Dermis microvascular lymphatic vessel endothelial cell (primary cell): ENCODE data around the gene RAMACL. TPM values are rescaled to one million over a fixed set of nuclear protein-coding genes. Genes with fewer than 3 reads are reported as not detected.
"Not testable (repeated sequence)": the region's sequence is repeated elsewhere in the genome, so short reads cannot be mapped to it uniquely, and the experiment has no call there.

Experiments
- DNase-seq, 2 donors: peaks; one replicate each; pipeline versions ENCODE4 v3.0.0 to v3.0.0-alpha.2; 2010; ENCODE audit warnings: low read depth in 2 of 2
- total RNA-seq: library from RNA; depleted of rRNA; stranded (reverse); fragments of >200 nt; gene quantifications from 2 replicates; pipeline ENCODE4 v1.2.1, GENCODE V29; 2014

RAMACL gene
- total RNA-seq: 1.7 and 3.4 TPM in 2 replicates

DNA sequence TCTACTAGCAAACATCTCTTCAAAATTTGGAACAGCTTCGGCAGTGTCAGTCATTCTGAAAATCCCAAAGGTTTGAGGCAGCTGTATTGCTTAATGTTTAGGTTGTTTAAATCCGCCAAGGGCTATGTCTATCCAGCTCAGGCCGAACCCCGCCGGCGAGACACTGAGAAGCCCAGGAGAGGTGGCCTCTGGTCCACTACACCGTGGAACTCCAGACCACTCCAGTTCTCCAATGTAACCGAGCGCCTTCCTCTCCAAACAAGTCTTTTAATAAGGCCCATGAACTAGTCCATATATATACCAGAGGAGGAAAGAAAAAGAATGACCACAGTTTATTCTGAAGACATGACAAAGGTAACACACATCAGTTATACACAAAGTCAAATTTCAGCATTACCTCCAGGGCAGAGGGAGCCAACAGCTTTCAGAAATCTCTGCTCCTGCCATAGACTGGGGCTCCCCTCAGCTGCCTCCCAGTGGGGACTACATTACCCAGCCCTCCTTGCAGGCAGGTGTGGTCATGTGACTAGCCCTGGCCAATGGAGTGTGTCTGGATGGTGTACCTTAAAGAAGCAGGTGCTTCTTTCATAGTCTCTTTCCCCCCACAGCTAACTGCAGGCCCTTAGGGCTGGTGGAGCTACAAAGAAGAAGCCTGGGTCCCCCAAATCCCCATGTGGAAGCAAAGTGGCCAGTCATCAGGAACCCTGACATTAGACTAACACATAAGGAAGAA is at the start of gene RAMACL:
TSS of gene RAMACL (minus strand) at position 255 of the 733 bp plus-strand sequence. CDS start at position 54, 201 bp downstream.
- no peak for DNase-seq

DNA sequence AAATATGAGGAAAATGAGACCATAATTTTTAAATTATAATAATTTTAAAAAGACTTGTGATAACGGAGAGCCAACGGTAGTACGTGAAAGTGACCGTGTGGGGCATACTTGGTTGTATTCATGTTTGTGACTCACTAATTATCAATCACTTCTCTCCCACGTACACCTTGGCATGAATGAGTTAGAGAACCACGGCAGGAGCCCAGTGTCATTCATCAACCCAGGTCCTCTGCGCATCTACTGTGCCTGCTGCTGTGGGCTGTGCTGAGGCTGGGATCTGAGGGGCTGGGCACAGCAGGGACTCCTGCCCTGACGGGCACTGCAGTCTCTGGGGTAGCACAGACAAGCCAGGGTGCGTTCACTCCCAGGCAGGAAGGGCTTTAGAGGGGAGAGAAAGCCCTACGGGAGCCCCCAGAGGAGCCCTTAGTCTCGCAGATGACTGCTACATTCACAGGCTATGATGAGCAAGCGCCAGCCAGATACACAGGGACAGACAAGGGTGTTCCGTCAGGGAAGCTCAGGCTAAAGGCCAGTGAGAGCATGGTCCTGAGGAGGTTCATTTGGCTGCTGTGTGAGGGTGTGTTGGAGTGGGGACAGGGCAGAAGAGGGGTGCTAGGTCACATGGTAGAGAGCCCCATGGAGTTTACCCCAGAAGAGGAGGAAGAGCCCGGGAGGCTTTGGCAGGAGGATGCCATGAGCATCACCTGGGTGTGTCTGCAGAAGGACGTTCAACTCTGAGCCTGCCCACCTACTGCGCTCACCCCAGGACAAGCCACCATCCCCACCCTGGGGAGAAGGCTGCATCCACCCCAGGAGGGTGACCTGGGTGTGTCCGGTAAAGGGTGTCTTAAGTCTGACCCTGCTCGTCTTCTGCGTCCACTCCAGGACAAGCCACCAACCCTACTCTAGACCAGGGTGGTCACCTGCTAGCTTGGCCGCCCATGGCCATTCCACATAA is 48.8 kb upstream of the RAMACL start:
- DNase-seq: no peak

DNA sequence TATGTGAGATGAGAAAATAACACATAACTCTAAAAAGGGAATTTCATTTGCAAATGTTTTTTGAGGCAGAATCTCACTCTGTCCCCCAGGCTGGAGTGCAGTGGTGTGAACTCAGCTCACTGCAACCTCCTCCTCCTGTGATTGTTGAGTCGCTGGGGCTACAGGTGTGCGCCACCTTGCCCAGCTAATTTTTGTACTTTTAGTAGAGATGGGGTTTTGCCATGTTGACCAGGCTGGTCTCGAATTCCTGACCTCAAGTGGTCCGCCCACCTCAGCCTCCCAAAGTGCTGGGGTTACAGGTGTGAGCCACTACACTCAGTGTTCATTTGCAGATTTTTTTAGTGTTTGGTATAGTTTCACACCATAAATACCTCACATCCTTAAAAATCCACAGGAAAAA is 48.1 kb upstream of the RAMACL start:
- not testable (repeated sequence) for DNase-seq

DNA sequence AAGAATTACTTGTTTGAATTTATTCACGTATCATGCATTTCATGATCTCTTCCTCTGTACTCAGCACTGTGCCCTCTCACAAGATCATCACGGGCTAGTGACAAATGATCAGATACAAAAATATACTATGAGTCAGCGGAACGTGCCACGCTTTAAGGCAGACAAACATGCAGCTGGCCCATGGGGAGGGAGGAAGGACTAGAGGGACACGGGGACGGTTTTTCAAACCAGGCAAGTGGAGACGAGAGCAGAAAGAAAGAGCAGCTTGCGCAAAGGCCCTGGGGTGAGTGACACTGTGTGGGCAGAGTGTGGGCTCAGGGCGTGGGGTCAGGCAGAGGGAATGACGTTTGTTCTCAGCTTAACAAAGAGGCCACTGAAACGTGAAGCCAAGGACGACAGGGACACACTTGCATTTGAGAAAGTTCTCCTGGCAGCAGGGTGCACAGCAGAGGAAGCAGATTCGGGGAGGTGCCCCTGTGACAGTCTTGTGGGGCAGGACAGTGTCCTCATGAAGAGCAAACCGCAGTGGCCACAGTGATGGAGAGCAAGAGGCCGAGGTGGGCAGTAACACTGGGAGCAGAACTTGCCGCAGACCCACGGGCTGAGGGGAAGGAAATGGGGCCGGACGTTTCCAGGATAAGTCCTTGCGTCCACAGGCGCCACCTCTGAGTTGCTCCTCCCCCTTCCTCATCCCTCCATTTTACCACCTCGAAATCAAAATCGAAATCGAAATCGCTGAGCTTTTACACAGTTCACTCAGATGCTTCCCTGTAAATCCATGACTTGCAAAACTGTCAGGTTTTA is 47.5 kb upstream of the RAMACL start:
- DNase-seq: peak; percentile 81 to 89

DNA sequence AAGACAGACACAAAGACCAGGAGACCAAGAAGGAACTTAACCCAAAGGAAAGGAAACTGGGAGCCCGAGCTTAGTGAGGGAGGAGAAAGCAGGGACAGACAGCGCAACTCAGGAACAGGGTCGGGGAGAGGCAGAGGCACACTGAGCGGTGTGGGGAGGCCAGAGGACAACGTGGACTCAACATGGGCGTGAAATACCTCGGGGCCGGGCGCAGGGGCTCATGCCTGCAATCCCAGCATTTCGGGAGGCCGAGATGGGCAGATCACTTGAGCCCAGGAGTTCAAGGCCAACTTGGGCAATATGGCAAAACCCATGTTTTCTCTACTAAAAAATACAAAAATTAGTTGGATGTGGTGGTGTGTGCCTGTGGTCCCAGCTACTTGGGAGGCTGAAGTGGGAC is 46.3 kb upstream of the RAMACL start:
- DNase-seq: no peak

DNA sequence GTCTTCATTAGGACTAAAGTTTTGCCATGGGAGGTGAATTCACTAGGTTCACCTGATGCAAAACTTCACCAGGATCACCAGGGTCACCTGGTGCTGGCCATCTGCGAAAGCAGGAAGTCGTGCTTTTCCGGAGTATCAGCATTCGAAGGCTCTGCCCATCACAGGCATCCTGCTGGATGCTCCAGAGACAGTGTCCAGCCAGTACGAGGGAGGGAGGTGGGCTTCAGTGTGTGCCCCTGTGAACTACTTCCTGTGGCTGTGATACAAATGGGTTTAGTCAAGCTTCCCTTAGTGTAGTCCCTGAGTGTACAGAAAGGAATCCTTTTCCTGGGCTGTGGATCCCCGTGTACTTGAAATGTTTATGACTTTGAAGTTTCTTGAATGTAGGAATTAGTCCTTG is 44.0 kb upstream of the RAMACL start:
- DNase-seq: peak in 1 of 2 donors; percentile 52

DNA sequence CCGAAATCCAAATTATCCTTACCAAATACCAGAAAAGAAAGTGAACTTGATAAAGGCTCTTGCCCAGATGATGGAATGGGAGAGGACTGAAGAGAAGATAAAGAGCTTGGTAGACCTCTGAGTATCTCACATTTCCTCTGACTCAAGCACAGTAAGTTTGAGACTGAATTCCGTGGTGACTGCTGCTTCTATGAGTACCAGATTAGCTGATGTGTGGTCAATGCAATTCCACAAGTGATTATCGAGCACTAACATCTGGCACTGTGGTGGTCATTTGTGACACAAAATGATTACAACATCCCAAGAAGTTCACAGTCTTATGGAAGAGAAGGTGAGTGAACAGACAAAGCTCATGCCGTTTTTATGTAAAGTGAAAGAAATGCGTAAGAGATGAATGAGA is 43.1 kb upstream of the RAMACL start:
- DNase-seq: no peak

DNA sequence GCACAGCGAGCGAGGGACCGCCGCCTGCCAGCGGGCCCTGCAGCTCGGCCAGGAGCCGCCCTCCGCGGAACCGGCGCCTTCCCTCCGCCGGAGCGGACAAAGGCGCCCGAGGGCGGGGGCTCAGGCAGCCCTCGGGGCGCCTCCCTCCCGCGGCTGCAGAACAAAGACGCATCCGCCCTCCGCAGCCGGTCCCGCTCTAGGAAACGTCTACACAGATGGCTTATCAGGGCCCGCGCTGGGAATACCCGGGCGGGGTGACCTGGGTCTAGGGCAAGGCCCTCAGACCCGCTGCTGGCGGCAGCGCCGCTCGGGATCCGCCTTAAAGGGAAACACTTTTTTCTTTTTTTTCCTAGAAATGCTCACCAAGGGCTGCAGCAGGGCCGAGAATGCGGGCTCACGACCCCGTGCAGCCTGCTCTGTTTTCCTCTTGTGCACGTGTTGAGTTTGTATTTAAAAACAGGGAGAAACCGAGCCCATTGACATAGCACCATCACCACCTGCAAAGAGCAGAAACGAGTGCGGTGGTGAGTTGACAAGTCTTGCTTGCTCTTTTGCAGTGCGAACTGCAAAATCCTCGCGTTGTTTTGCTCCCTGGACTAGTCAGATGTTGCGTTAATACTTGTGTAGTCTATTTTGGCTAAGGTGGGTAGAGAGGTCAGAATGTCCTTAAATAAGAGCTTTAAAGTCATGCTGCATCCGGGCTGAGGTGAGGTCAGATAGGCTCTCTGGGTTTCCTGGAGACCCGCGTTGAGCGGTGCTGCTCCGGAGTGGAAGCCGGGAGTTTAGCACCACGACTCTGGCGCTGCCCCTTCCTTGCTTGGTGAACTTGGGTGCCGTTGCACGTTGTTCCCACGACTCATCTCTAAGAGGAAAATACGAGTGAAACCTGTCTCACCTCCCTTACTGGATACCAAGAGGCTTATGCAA is 41.7 kb upstream of the RAMACL start:
- DNase-seq: peak; percentile 47 to 93

DNA sequence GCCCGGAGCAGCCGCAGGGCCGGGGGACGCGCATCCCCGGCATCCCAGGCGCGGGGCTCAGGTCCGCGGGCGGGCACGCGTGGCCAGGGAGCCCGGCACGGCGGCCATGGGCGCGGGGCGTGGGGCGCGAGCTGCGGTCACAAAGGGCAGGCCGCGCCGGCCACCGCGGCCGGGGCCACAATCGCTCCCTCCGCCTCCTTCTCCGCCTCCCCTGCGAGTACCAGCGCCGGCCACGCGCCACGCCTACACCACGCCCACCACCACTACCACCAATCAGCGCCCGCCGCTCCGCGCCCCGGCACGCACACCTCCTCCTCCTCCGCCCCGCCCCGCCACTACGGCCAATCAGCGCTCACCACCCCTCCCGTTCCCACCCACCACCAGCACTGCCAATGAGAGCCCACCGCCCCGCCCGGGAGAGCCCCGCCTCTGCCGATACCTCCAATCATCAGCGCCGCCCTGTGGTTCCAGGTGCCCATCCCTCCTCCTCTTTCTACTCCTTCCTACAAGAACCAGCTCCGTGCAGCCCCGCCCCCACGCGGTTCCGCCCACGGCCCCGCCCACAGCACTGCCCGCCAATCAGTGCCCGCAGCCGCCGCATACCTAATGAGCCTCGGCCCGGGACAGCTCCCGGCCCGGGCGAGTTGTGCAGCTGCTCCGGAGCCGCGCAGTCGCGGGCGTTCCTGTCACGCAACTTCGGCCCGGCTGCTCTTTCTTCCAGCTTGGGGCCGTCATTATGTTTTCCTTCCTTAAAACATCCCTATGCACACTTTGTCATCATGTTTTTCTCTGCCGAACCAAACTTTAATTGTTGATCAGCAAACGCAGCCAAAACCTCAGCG is 40.8 kb upstream of the RAMACL start, which contains the start of gene RPS6KA2:
TSS of gene RPS6KA2 (minus strand) at position 219 of the 842 bp plus-strand sequence. CDS start 232 bp downstream, outside the sequence.
- peak; percentile 98 to 100 for DNase-seq

DNA sequence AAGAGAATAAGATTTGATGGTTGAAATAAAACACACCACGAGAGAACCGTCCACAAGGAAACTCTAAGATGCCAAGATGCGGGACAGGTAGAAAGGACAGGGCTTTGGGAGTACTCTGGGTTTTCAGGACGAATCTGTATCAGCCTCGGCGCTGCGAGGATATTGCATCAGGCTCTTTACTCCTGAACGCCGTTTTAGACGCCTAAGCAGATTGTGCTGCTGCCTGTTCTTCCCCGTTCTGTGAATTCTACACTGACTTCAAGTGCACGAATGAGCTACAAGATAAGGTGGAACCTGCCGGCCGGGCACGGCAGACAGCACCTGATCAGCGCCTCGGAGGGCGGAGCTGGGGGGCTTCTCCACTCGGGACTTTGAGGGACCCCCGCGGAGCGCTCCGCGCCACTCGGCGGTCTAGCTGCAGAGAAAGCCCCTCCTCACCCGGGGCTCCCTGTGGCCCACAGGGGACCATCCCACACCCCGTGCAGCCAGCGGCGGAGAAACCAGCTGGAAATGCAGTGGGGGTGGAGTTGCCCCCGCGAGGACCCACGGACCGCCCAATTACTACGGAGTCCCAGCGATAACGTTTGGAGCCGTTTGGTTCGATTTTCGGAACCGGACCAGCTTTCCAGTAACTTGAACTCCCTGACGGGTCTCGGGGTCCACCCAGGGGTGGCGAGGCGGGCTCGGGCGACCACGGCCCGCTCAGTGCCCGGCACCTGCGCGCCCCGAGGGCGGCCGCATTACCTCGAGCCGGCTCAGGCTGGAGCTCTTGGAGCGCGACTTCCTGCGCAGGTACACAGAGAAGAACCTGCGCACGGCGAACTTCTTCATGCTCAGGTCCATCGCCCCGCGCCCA is 39.9 kb upstream of the RAMACL start:
- DNase-seq: peak in 1 of 2 donors; percentile 60

DNA sequence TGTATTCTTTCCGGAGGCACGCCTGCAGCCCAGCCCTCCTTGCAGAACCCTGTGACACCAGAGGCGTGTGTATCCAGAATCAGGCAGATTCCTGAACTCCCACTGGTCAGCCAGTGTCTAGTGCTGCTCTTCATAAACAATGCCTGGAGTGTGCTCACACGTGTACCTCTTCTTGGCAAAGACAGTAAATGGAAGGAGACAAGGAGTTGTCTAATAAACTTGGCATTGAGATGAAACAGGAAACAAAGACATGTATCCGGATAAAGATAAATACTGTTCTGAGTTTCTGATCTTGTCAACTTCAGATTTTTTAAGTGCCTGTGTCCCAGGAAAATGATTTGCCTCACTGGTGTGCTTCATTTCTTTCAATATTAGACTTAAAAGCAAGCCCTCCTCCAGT is 38.9 kb upstream of the RAMACL start:
- DNase-seq: peak; percentile 81 to 89

DNA sequence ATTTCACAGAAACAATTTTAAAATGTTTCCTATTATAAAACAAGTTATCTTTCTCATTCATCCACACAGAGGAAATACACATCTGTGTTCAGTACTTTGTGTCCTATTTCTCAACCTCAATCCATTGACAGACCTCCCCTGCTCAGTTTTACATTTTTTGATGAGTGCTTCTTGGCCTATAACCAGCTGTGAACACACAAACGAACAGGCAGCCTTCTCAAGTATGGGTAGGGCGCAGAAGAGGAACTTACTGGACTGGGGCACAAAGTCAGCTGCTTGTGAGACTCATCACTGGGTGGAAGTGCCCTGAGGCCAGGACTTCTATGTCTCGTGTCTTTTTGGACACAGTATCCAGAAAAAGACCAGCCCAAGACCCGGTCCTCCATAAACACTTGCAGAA is 37.8 kb upstream of the RAMACL start:
- DNase-seq: peak in 1 of 2 donors; percentile 32

DNA sequence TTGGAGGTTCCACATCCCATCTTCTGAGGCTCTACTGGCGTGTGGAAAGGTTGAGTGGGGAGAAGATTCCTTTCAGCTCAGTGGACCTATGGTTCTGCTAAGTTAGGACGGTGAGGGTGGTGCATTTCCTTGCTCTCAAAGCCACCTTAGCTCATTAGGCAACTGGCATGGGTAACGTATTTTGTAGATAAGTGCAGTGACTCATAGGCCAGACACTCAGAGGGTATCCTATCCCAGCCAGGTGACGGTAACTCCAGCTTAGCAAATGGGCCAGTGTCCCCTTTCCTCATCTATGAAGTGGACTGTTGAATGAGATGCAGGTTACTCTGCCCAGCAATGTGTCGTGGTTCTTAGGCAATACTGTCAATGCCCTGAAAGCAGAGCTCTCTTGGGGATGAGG is 36.8 kb upstream of the RAMACL start:
- no peak for DNase-seq

DNA sequence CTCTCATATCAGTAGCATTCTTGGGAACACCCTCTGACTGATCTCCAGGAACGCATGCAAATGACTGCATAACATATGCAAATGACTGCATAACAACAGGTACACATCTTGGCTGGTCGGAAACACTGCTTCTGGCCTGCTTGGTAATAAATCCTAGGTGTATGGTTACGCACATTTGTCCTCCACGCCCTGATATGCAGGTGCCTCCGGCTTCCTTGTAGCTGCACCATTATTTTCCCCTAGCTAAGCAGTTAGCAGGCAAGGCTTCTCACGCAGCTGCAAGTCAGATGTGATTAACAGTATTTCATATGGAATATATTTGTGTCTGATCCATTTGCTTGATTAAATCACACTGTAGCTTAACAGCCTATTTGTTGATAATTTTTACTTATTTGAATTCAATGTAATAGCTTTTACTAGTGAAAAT is 34.6 kb upstream of the RAMACL start:
- DNase-seq: no peak

DNA sequence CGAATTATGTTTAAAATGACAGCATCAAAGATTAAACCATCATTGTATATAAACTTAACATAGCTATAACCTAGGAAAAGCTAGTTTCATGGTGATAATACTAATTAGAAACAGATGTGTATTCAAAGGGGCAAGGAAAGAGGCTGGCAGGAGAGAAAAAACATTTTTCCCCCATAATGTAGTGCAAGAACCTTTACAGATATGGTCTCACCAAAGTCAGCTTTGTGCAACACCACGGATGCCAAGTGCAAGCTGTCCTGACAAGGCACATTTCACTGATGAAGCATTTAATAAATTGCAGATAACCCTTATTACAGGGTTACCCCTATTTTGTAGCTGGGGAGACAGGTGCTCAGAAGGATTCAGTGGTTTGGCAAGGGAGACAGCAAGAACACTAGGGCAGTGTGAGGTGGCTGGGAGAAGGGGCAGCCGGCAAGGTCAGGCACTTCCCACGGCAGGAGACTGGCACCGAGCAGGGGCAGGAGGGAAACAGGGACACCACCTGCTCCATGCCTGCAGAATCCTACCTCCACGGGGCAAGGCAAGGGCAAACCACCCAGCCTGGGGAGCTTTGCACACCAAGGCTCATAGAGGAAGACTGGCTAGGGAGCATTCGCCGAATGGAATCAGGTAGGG is 34.1 kb upstream of the RAMACL start:
- no peak for DNase-seq

DNA sequence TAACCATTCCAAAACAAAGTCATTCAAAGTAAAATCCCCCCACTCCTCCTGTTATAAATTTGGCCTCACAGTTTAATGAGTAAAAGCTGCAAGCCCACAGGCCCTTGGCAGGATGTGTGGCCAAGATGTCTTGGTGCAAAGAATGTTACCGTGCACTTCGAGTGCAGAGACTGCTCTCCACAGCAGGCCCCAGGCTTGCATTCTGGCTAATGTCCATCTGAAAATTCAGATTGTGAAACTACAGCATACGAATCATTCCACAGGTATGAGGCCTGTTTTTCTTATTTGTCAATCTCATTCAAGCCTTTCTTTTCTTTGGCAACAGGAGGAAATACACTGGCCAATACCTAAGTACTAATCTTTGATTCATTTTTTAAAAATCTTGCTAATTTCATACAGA is 33.4 kb upstream of the RAMACL start:
- peak in 1 of 2 donors; percentile 47 for DNase-seq

DNA sequence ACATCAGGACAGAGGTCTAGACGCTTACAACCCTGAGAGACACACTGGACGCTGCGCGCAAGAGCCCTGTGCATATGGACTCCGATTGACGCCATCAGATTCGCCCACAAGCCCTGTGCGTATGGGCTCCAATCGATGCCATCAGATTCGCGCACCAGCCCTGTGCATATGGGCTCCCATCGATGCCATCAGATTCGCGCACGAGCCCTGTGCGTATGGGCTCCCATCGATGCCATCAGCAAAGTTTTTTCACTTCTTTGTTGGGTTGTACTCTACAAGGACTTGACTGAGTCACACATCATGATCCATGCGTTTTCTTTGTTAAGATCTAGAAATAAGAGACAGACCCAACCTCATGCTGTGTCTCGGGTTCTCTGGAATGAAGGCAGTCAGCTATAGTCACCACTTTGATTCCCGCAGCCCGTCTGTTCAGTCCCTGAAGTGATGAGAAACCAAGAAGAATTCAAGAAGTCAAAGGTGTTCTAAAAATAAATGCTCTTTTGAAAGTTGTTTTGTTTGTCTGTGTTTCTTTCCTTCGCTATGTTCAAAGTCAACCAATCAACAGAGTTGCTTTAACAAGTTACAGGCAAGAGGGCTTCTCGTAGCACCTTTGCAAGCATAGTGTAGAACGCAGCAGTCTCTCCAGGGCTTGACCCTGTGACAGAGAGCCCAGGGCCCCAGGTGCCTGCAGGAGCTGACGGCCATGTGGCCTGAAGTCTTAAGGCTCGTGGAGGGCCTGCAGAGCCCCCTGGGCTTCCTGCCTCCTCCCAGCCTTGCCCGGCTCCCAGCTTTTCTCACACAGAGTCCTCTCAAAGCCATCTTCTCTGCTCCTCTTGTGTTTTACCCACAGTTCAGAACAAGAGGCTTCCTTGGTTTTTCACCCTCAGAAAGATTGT is 32.6 kb upstream of the RAMACL start:
- no peak for DNase-seq
